Stimulated activated CD4-positive, alpha-beta T cell treated with anti-CD3 and anti-CD28 coated beads, Interleukin-2, amount 100 ng/mL, for 4 hours (primary cell): ENCODE measurements around the gene CACNB3.

Source experiments
- DNase-seq: peaks from one replicate; pipeline ENCODE4 v3.0.0-alpha.2; 2020; ENCODE audit warnings: low read depth

Gene CACNB3

GRCh38 chr12:48788854-48789775 is 29.2 kb upstream of the CACNB3 start, which contains the start of gene ADCY6:
Gene ADCY6, minus strand, starts transcription at chr12:48789089. Its CDS starts 5,655 bp downstream, at chr12:48783434.
- no peak for DNase-seq

- DNase-seq = no peak
Measured at GRCh38 chr12:48789858-48790326, 28.4 kb upstream of the CACNB3 start.

GRCh38 chr12:48793696-48794095 is 24.6 kb upstream of the CACNB3 start:
- no peak for DNase-seq

- DNase-seq = no peak
Measured at GRCh38 chr12:48794870-48795269, 23.4 kb upstream of the CACNB3 start.

- peak; percentile 25 for DNase-seq
Measured at GRCh38 chr12:48795550-48796455, 22.5 kb upstream of the CACNB3 start.

- DNase-seq = no peak
Measured at GRCh38 chr12:48796976-48797375, 21.3 kb upstream of the CACNB3 start.

GRCh38 chr12:48800457-48800856 is 17.8 kb upstream of the CACNB3 start:
- DNase-seq = no peak

GRCh38 chr12:48800971-48801370 is 17.3 kb upstream of the CACNB3 start:
- no peak for DNase-seq

- no peak for DNase-seq
Measured at GRCh38 chr12:48803675-48804074, 14.6 kb upstream of the CACNB3 start.

- no peak for DNase-seq
Measured at GRCh38 chr12:48807981-48808380, 10.3 kb upstream of the CACNB3 start.

- no peak for DNase-seq
Measured at GRCh38 chr12:48810903-48811431, 7.3 kb upstream of the CACNB3 start.

- DNase-seq = no peak
Measured at GRCh38 chr12:48811437-48812090, 6.7 kb upstream of the CACNB3 start.

GRCh38 chr12:48812389-48812788 is 5.9 kb upstream of the CACNB3 start:
- DNase-seq = no peak

GRCh38 chr12:48813465-48814261 is 4.6 kb upstream of the CACNB3 start:
- no peak for DNase-seq

- DNase-seq = peak; percentile 41
Measured at GRCh38 chr12:48814262-48815125, 3.8 kb upstream of the CACNB3 start.

- DNase-seq = no peak
Measured at GRCh38 chr12:48815126-48816110, 2.9 kb upstream of the CACNB3 start.

- DNase-seq = no peak
Measured at GRCh38 chr12:48816143-48816854, 2.0 kb upstream of the CACNB3 start.
